Central memory CD4-positive, alpha-beta T cell (primary cell): Measurements from ENCODE around the gene WDR48.
A peak's percentile ranks its signal among the peaks of the same experiment; 100 is the strongest.

Experiments used
- DNase-seq: peaks from one replicate; pipeline ENCODE4 v3.0.0; 2022

WDR48 gene

DNA sequence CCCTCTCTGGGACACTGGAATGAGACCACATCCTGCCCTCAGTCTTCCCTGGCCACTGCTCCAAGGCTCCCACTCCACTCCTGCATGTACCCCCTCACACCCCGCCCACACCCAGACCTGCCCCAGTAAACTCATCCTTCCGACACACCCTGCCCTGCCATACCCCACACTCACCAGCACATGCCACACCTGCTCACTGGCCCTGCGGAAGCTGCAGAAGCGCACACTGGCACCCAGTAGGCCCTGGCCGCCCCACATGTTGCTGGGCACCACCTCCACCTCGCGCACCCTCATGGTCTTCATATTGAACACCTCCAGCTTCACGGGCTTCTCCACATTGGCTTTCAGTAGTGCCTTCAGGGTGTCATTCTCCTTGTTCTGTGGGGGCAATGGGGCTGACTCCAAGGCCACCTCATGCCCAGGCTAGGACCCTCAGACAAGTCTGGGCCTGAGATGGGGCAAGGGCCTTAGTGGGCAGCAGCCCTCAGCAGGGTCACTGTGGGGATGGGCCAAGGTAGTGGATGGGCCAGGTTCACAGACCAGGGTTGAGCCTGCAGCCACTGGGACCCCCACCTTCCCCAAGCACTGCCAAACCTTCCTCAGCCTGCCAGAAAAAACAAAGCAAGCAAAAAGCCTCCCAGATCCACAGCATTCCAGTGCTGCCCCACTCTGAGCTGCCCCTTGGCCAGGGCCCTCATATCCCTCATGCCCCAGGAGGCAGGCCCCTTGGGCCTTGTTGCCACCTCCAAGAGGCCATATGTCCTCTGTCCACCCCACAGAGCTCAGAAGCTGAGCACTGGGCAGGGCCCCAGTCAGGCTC, 50.9 kb downstream of the WDR48 start:
- DNase-seq: no peak

DNA sequence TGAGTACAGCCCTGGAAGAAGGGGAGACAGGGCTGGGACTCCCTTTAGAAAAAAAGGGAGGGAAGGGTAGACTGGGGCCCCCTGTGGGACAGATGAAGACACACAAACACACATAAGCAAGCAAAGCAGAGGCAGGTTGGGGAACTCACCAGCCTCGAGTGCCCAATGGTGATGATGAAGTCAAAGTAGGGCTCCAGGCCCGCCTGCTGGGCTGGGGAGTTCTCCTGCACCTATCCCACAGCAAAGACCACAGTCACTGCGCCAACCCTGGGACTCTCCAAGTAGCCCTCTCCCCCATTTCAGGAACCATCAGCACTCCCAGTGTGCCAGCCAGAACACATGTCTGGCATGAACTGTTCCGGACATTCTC, 51.5 kb downstream of the WDR48 start:
- DNase-seq: no peak

GRCh38 chr3:39103791-39104552, 52.2 kb downstream of the WDR48 start:
- no peak for DNase-seq

DNA sequence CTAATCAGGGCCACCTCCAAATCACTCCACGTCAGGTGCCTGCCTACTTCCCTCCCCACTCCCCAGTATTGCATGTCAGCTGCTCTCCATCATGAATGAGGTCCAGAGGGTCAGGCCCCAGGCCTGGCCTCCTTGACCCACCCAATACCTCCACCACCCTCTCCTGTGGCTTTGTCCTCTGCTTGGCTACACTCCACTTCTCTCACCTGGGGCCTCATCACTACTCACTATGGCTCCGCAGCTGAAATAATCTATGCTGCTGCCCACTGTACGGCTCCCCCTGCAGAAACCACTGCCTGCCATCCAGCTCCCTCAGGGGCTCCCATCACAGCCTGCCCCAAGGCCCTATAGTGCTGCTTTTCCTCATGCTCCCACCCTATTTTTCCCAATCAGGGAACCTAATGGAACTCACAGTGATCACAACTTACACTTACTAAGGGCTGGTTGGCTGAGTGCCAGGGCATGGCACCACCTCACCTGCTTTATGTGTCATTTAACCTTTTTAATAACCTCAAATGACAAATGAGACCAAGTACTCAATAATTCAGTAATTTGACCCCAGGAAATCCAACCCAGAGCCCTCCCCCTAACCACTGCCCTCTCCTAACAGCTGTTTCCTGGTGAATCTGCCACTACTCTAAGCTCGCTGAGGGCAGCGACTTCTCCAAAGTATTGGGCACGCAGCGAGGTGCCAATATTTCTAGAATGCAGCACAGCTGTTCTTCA, 53.3 kb downstream of the WDR48 start:
- no peak for DNase-seq

DNA sequence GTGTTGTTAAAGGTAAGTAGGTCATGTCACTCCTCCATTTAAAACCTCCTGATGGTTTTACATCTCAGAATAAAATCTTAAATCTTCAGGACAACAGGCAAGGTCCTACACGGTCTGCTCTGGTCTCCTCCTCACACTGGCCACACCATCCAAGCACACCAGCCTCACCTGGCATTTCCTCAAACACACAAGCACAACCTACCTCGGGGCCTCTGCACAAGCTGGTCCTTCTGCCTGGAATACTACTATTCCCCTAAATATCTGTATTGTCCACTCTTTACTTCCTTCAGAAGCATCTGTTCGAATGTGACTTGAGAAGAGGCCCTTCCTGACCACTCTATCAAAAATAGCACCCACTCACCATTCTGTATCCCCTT, 53.9 kb downstream of the WDR48 start:
- no peak for DNase-seq

DNA sequence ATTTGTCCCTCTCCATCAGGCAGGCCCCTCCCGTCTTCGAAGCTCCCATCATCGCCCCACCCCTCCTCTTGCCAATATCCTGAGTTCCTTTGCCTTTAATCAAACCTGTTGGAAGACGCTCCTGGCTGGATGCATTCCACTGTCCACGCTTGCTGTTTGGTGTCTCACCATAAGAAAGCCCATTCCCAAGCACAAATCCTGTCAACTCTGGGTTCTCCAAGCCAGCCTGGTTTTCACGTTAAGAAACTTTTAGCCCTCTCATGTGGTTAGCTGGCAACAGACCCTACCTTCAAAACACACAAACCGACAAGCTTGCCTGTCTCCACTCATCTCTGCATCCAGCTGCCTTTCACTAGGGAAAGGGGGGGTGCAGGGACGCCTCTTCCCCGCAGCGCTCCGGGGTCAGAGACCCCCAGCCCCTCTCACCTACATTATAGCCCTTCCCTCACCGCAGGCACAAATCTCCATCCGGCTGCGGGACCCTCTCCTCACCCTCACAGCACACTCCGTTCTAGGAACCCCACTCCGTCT, 54.5 kb downstream of the WDR48 start:
- no peak for DNase-seq

- DNase-seq: peak; percentile 15
Measured at GRCh38 chr3:39106851-39107387, 55.1 kb downstream of the WDR48 start.

DNA sequence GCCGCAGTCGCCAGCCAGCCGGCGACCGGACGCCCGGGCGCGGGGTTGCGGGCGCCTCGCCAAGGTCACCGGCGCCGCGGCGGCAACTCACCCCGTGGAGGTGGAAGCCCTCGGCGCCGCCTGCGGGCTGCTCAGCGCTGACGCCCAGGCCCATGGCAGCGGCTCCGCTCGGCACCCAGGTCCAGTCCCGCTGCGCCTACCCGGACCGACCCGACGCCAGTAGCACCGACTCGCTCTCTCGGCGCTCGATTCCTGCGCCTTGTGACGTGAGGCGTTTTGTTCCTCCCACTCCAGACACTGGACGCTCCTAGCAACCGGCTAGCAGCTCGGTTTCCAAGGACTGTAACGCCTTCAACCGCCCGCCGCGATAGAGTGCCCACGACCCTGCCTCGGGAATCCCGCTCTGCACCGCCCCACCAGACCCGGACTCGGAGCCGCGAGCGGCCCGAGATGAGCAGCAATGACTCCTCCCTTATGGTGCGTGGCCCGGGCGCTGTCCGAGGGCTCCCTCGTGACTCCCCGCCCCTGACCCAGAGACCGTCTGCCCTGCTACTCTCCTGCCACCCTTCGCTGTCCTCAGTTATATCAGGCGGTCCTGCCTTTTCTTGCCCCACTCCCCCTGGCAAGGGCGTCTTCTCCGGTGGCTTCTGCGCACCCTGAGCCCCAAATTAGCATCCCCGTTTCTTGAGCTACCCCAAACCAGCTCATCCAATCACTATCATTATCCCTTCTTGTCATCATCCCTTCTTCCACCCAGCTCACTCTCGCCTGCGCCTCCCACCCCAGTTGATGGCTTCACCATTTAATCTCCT, 55.8 kb downstream of the WDR48 start, which contains the start of the genes GORASP1 and TTC21A:
Gene GORASP1, minus strand, starts transcription at position 240 of the 812 bp plus-strand sequence. Its CDS starts 86 bp downstream, at position 154.
Gene TTC21A, plus strand, starts transcription at position 293 of the 812 bp plus-strand sequence. Its CDS starts 158 bp downstream, at position 451.
- DNase-seq: peak; percentile 60

DNA sequence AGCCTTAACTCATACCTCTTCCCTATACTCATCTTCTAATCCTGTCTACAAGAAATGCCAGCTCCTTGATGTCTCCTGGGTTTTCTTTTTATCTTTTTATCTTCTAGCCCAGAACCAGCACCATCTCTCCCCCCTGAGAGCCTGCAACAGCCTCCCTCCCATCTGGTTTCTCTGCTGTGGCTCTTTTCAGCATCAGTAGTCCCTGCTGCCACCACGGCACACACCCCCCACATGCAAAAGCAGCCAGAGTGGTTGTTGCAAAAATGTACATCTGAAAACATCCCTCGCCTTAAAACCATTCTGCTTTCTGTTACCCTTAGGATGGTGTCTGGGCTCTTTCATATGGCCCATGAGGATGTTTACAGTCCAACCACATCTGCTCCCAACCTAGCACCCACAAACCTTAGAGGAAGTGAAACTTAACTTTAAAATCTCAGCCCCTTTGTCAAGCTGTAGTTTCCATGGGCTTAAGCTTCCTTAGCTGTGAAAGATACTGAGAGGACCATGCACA, 56.4 kb downstream of the WDR48 start:
- DNase-seq: peak; percentile 53

- DNase-seq: no peak
Measured at GRCh38 chr3:39109086-39109485, 57.3 kb downstream of the WDR48 start.

DNA sequence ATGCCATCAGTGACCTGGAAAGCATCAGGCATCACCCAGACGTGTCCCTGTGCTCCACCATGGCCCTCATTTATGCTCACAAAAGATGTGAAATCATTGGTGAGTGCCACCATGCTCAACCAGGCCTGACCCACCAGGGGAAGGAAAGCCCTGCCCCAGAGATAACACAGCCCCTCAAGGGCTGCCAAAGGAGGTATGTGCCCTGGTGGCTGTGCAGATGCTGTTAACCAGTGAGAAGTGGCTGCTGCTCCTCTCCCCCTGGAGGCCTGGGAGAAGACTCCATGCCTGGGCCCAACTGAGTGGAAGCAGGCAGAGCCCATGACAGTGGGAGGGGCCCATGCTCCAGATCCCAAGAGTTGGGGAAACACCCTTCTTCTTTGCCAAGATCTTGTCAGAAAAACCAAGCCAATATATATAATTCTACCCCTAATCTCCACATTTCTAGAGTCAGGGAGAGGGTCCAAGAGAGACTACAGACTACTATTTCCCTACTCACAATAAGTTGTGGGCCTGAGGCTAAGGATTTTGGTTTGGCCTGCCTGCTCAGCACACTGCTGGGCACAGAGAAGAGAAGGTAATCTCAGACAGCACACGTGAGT, 58.3 kb downstream of the WDR48 start:
- DNase-seq: no peak

GRCh38 chr3:39112113-39112512, 60.3 kb downstream of the WDR48 start:
- no peak for DNase-seq

GRCh38 chr3:39112535-39112934, 60.7 kb downstream of the WDR48 start:
- DNase-seq: no peak

DNA sequence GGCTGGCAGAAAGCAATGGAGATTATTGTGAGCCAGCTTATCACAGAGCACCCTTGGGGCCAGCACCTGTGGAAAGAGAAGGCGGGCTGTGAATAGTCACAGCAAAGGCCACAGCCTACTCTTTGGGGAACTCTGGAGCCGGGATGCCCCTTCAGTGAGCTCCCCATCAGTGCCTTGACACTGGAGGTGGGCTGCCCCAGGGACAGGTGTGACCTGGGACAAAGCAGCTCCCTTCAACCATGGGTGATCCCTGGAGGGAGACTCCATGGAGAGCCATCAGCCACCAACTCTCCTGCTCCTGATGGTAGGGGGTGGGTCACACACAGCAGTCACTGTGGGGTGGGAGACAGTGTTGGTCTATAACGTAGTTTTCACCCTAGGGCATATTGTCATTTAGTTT, 61.5 kb downstream of the WDR48 start:
- no peak for DNase-seq

- no peak for DNase-seq
Measured at GRCh38 chr3:39114456-39114855, 62.6 kb downstream of the WDR48 start.

GRCh38 chr3:39115870-39116269, 64.1 kb downstream of the WDR48 start:
- DNase-seq: no peak

GRCh38 chr3:39118079-39118478, 66.3 kb downstream of the WDR48 start:
- DNase-seq: no peak

DNA sequence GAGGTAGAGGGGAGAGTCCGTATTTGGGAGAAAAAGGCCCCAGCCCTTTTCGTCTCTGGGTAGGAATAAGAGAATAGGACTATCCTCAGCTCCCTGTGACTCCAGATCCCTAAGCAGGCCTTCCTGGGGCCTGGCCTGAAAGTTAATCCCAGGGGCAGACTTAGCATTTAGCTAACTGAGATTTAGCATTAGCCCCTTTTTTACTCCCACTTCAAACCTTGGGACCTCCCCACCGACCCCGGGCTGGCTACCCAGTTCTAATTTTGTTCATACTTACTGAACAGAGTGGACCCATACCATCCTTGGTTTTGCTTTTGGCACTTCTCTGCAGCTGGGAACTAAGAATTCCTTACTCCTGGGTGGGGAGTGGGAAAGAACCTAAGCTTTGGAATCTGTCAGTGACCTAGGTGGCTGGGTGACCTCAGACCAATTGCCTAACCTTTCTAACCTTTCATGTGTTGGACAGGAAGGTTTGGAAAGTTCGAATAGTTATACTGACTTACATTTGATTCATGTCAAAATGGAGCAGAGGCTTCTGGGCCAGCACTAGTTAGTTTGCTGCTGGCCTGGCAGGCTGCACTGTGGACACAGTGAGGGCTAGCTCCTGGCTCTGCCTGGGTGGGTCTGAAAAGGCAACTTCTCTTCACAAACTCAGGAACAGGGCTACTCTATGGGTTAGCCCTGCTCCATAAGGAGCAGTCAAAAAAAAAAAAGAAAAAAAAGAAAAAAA, 67.3 kb downstream of the WDR48 start:
- no peak for DNase-seq

DNA sequence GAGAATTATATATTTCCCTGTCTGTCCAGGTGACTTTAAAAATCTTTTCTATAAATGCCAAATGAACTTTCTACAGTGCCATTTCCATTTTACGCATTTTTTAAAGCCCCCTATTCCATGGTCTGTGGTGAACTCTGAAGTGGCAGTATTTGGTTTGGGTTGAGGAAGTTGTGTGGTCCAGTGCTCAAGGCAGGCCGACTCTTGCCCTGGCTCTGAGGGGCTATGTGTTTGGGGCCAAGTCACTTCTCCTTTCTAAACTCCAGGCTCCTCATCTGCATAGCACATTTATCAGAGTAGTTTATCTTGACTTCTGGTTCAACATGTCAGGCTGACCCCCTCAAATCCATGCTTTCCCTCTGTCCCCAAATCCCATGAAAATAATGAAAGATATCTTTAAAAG, 69.8 kb downstream of the WDR48 start:
- no peak for DNase-seq

DNA sequence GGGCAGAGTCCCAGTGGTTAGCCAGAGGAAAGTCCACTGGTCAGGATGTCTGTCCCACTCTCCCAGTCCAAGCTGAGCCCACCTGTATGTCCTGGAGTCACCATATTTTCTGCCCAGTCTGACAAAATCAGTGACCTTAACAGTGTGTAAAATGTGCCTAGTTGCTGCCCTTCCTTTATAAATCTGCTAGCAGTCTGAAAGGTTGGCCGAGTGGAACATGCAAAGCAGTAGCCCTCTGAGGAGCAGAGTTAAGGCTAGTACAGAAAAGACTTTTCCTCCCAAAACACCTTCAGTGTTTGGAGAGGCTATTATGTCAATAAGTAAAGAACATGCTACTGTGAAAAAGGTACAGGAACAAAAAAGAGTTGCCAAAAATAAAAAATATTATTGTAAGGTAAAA, 71.0 kb downstream of the WDR48 start:
- DNase-seq: no peak
